Neural progenitor cell (in vitro differentiated cells): ENCODE results near the gene ZXDB. TPM values are rescaled to one million over a fixed set of nuclear protein-coding genes. Genes with fewer than 3 reads are reported as not detected.
"Not testable (repeated sequence)": the region's sequence is repeated elsewhere in the genome, so short reads cannot be mapped to it uniquely, and the experiment has no call there.

ENCODE experiments used
- DNase-seq: peaks from one replicate; pipeline ENCODE4 v3.0.0-alpha.2; 2016; ENCODE audit warnings: low spot score
- H2AFZ ChIP-seq: fragments of 200-600 bp; sonication (generic); replicated peaks from 2 replicates; pipeline ENCODE4 v1.6.1; 2016; ENCODE audit warnings: antibody characterized with exemption
- H3F3A ChIP-seq: fragments of 200-600 bp; sonication (generic); 2 replicates; pipeline ENCODE4 v1.6.1; 2016; ENCODE audit warnings: antibody characterized with exemption, low read depth
- H3K27ac ChIP-seq: fragments of 200-600 bp; sonication (generic); 2 replicates; pipeline ENCODE4 v1.5.1; 2016; ENCODE audit warnings: mild to moderate bottlenecking
- H3K27me3 ChIP-seq: fragments of 200-600 bp; sonication (generic); 2 replicates; pipeline ENCODE4 v1.6.1; 2016; ENCODE audit warnings: mild to moderate bottlenecking, moderate library complexity
- H3K36me3 ChIP-seq: fragments of 200-600 bp; sonication (generic); 2 replicates; pipeline ENCODE4 v1.5.1; 2016
- H3K4me1 ChIP-seq: fragments of 200-600 bp; sonication (generic); 2 replicates; pipeline ENCODE4 v1.6.1; 2016; ENCODE audit warnings: mixed run types
- H3K4me2 ChIP-seq: fragments of 200-600 bp; sonication (generic); 2 replicates; pipeline ENCODE4 v1.6.1; 2016
- H3K4me3 ChIP-seq: fragments of 200-600 bp; sonication (generic); 2 replicates; pipeline ENCODE4 v1.5.1; 2016
- H3K79me2 ChIP-seq: fragments of 200-600 bp; sonication (generic); 2 replicates; pipeline ENCODE4 v1.6.1; 2016; ENCODE audit warnings: low read depth
- H3K9ac ChIP-seq: fragments of 200-600 bp; sonication (generic); 2 replicates; pipeline ENCODE4 v1.6.1; 2016
- H3K9me3 ChIP-seq: fragments of 200-600 bp; sonication (generic); 2 replicates; pipeline ENCODE4 v1.5.1; 2016; ENCODE audit warnings: low read depth
- H4K20me1 ChIP-seq: fragments of 200-600 bp; sonication (generic); 2 replicates; pipeline ENCODE4 v1.6.1; 2016; ENCODE audit warnings: low read depth
- H3K27ac Mint-ChIP-seq: 3 replicates; pipeline ENCODE4 v1.8.0; 2021; ENCODE audit warnings: mixed read lengths
- H3K27me3 Mint-ChIP-seq: 2 replicates; pipeline ENCODE4 v1.8.0; 2022; ENCODE audit warnings: low read depth, mild to moderate bottlenecking, inconsistent platforms, moderate library complexity, mixed read lengths; ENCODE audit not compliant: insufficient read depth
- H3K36me3 Mint-ChIP-seq: 3 replicates; pipeline ENCODE4 v1.8.0; 2021; ENCODE audit warnings: mixed read lengths
- H3K4me1 Mint-ChIP-seq: 3 replicates; pipeline ENCODE4 v1.8.0; 2021; ENCODE audit warnings: mixed read lengths
- H3K4me3 Mint-ChIP-seq: 3 replicates; pipeline ENCODE4 v1.8.0; 2021; ENCODE audit warnings: mild to moderate bottlenecking, moderate library complexity, mixed read lengths
- H3K9me3 Mint-ChIP-seq: 3 replicates; pipeline ENCODE4 v1.8.0; 2020; ENCODE audit warnings: mixed read lengths
- CTCF ChIP-seq: fragments of 200-600 bp; sonication (generic); IDR thresholded peaks from 2 replicates; pipeline ENCODE4 v1.5.1; 2017; ENCODE audit warnings: antibody characterized with exemption, mild to moderate bottlenecking
- EZH2 ChIP-seq: fragments of 200-600 bp; sonication (generic); IDR thresholded peaks from 2 replicates; pipeline ENCODE4 v1.6.1; 2017; ENCODE audit warnings: antibody characterized with exemption, mild to moderate bottlenecking, moderate library complexity
- EZH2phosphoT487 ChIP-seq: fragments of 200-600 bp; sonication (generic); IDR thresholded peaks from 2 replicates; pipeline ENCODE4 v1.6.1; 2017; ENCODE audit warnings: antibody characterized with exemption
- total RNA-seq: library from RNA; depleted of rRNA; stranded (reverse); fragments of >200 nt; gene quantifications from 2 replicates; pipeline ENCODE4 v1.2.3, GENCODE V29; 2015; ENCODE audit warnings: low replicate concordance

Gene ZXDB
- total RNA-seq, 1 donor from 2014 or later, result 8.3 TPM

GRCh38 chrX:57583477-57583876 lies 8.3 kb upstream of the ZXDB start:
- no peaks in the 10 kb centered on the region for H3K36me3 ChIP-seq
- Mint-ChIP-seq H3K4me3 (no peak overlapping the region), H3K27me3 (peaks cover 3% of the 10 kb centered on the region), H3K9me3 (peaks cover 5% of the 10 kb centered on the region), H3K36me3 (no peaks in the 10 kb centered on the region), H3K27ac (no peak overlapping the region), H3K4me1 (no peaks in the 10 kb centered on the region)
- H3K4me1 ChIP-seq, result no peaks in the 10 kb centered on the region
- no peak overlapping the region for H3K9ac ChIP-seq
- H3K4me3 ChIP-seq, result no peak overlapping the region
- no peaks in the 10 kb centered on the region for H3K9me3 ChIP-seq
- no peaks in the 10 kb centered on the region for H3F3A ChIP-seq
- H3K27ac ChIP-seq, result no peak overlapping the region
- no peaks in the 10 kb centered on the region for H4K20me1 ChIP-seq
- H2AFZ ChIP-seq, result no peak overlapping the region
- H3K27me3 ChIP-seq, result no peaks in the 10 kb centered on the region
- TF ChIP-seq EZH2phosphoT487 (no peak), CTCF (no peak), EZH2 (no peak)
- H3K79me2 ChIP-seq, result no peaks in the 10 kb centered on the region
- DNase-seq, result no peak
- no peak overlapping the region for H3K4me2 ChIP-seq

GRCh38 chrX:57586360-57586759 lies 5.5 kb upstream of the ZXDB start:
- Histone ChIP-seq H3K9ac (no peak overlapping the region), H3K27ac (no peak overlapping the region), H3K27me3 (no peaks in the 10 kb centered on the region), H3K9me3 (no peaks in the 10 kb centered on the region), H3K4me3 (no peak overlapping the region), H2AFZ (no peak overlapping the region), H3F3A (no peaks in the 10 kb centered on the region), H3K4me2 (no peak overlapping the region), H3K36me3 (no peaks in the 10 kb centered on the region), H4K20me1 (no peaks in the 10 kb centered on the region), H3K79me2 (no peaks in the 10 kb centered on the region), H3K4me1 (no peaks in the 10 kb centered on the region)
- H3K27ac Mint-ChIP-seq, result no peak overlapping the region
- peaks cover 2% of the 10 kb centered on the region for H3K4me1 Mint-ChIP-seq
- TF ChIP-seq EZH2phosphoT487 (no peak), EZH2 (no peak), CTCF (no peak)
- no peak overlapping the region for H3K4me3 Mint-ChIP-seq
- peaks cover 5% of the 10 kb centered on the region for H3K9me3 Mint-ChIP-seq
- H3K36me3 Mint-ChIP-seq, result no peaks in the 10 kb centered on the region
- no peak for DNase-seq
- H3K27me3 Mint-ChIP-seq, result peaks cover 2% of the 10 kb centered on the region

GRCh38 chrX:57587062-57587461 lies 4.7 kb upstream of the ZXDB start:
- H2AFZ ChIP-seq, result no peak overlapping the region
- DNase-seq, result no peak
- H3K27me3 ChIP-seq, result no peaks in the 10 kb centered on the region
- Mint-ChIP-seq H3K36me3 (no peaks in the 10 kb centered on the region), H3K9me3 (peaks cover 5% of the 10 kb centered on the region), H3K27ac (no peak overlapping the region), H3K4me1 (peaks cover 4% of the 10 kb centered on the region), H3K4me3 (no peak overlapping the region), H3K27me3 (peaks cover 2% of the 10 kb centered on the region)
- no peaks in the 10 kb centered on the region for H3K4me1 ChIP-seq
- no peaks in the 10 kb centered on the region for H4K20me1 ChIP-seq
- H3K9me3 ChIP-seq, result no peaks in the 10 kb centered on the region
- no peaks in the 10 kb centered on the region for H3K79me2 ChIP-seq
- TF ChIP-seq EZH2phosphoT487 (no peak), EZH2 (no peak), CTCF (no peak)
- H3K36me3 ChIP-seq, result no peaks in the 10 kb centered on the region
- no peak overlapping the region for H3K27ac ChIP-seq
- no peaks in the 10 kb centered on the region for H3F3A ChIP-seq
- H3K4me2 ChIP-seq, result no peak overlapping the region
- no peak overlapping the region for H3K4me3 ChIP-seq
- H3K9ac ChIP-seq, result no peak overlapping the region

- TF ChIP-seq EZH2, result no peak
- no peak for TF ChIP-seq CTCF
- no peak for TF ChIP-seq EZH2phosphoT487
- no peak overlapping the region for H3K4me2 ChIP-seq
- Mint-ChIP-seq H3K4me1 (peaks cover 4% of the 10 kb centered on the region), H3K27me3 (peaks cover 2% of the 10 kb centered on the region), H3K9me3 (peaks cover 5% of the 10 kb centered on the region), H3K4me3 (no peak overlapping the region), H3K27ac (no peak overlapping the region), H3K36me3 (no peaks in the 10 kb centered on the region)
- H3K79me2 ChIP-seq, result no peaks in the 10 kb centered on the region
- H3K27me3 ChIP-seq, result no peaks in the 10 kb centered on the region
- no peak overlapping the region for H3K4me3 ChIP-seq
- no peaks in the 10 kb centered on the region for H3K9me3 ChIP-seq
- H4K20me1 ChIP-seq, result no peaks in the 10 kb centered on the region
- DNase-seq, result no peak
- H3K27ac ChIP-seq, result no peak overlapping the region
- no peaks in the 10 kb centered on the region for H3K4me1 ChIP-seq
- H3K9ac ChIP-seq, result no peak overlapping the region
- no peaks in the 10 kb centered on the region for H3K36me3 ChIP-seq
- H2AFZ ChIP-seq, result no peak overlapping the region
- H3F3A ChIP-seq, result no peaks in the 10 kb centered on the region
Measured at GRCh38 chrX:57587607-57588006, 4.2 kb upstream of the ZXDB start.

- H3K9me3 Mint-ChIP-seq, H3K9me3 ChIP-seq, H3K27ac Mint-ChIP-seq, H3K27me3 Mint-ChIP-seq, H3K27me3 ChIP-seq, H3K36me3 ChIP-seq, H4K20me1 ChIP-seq, H3K36me3 Mint-ChIP-seq, H3K4me1 ChIP-seq, H3F3A ChIP-seq, H2AFZ ChIP-seq: not testable (repeated sequence)
- peaks cover 27% of the 10 kb centered on the region for H3K79me2 ChIP-seq
- H3K27ac ChIP-seq, result peak overlapping the region; percentile 63
- DNase-seq, result peak; percentile 48
- peak overlapping the region; percentile 66 for H3K4me2 ChIP-seq
- H3K4me3 ChIP-seq, result peak overlapping the region; percentile 64
- peak overlapping the region; percentile 80 for H3K4me3 Mint-ChIP-seq
- H3K4me1 Mint-ChIP-seq, result peaks cover 21% of the 10 kb centered on the region
- peak overlapping the region; percentile 45 for H3K9ac ChIP-seq
Measured at GRCh38 chrX:57592160-57592893, 516 bp downstream of the ZXDB start.
